Measurements from ENCODE around the gene PIGS.

Gene PIGS

DNA sequence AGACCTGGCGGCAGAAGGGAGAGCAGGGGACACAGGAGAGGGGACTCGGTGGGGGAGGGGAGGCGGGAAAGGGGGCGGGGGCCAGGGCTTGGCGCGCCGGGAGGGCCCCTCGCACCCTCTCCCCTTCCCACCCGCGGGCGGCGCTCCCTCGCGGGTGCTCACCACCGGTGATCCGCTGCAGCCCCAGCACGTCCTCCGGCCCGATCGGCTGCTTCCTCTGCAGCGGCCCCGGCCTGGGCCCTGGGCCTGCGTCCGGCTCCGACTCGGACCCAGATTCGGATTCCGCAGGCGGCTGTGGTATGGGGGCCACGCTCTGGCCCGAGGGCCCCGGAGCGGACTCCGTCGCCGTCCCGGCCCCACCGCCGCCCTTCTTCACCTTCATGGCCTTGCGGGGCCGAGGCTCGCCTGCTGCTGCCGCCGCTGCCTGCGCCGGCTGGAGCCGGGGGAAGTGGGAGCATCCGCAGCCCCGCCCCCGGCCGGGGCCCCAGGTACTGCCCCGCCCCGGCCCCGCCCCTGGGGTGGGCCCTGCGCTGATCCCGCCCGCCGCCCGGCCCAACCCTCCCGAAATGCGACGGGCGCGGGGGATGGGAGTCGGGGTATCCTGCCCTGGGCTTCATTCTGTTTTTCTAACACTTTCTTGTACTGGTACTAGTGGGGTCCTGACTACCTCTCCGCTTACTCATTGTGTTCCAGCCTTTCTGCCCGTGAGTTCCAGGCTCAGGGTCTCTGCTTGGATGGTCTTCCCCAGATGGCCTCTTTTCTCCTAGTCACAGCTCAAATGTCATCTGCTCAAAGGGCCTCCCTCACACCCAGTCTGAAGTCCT, 18.9 kb downstream of the PIGS start, which contains the start of gene UNC119:
UNC119 (minus strand) TSS at position 449 of the 824 bp plus-strand sequence; CDS start at position 382, 67 bp downstream.
- DNase-seq (ENCODE audit: extremely low spot score, insufficient read length, low read depth) = peak; percentile 84
- FAIRE-seq = no peak

DNA sequence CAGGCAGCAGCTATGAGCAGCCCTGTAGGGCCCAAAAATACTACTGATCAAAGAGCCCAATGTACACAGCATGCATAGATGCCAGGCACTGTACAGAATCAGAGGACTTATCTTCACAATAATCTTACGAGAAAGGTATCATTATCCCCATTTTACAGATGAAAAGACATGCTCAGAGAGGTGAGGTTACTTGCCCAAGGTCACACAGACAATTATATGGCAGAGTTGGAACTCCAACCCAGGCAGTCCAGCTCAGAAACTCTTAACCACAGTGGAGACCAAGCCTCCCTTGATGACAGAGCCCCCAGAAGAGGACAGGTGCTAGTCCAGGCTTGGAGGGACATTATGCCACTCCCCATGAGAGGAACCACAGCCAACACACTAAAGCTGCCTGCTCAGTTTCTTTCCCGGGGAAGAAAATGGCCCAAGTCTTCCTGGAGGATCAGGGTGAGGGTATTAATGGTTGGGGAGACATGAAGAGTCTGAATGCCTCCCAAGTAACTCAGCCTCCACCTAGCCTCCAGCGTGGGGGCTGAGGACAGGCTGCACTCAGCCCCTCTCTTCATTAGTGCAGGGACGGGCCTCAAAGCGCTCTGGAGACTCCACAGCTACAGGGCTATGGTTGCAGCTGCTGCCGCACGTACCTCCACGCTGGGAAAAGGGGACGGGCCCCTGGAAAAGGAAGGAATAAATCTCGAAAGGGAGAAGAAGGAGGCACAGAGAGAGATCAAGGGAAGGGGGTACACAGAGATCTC, 19.7 kb downstream of the PIGS start:
- FAIRE-seq = no peak
- no peak for DNase-seq (ENCODE audit: extremely low spot score, insufficient read length, low read depth)

DNA sequence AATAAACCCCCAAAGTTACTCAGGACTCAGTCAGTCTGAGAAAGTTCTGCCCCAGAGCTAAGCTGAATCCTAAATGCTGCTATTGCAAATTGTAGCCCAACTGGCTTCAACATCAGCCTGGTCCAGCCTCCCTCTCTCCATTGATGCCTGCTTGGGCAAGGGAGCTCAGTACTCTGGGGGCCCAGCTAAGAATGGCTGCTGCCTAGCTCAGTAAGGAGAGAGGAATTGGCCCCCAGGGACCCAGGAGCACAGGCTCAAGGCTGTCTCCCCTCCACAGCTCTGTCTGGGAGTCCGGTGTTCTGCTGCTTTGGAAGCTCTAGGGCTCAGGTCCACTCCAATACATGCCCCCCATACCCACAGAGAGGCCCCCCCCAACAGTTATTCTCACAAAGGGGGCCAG, 20.5 kb downstream of the PIGS start:
- FAIRE-seq (no peak), DNase-seq (ENCODE audit: extremely low spot score, insufficient read length, low read depth) (no peak)

DNA sequence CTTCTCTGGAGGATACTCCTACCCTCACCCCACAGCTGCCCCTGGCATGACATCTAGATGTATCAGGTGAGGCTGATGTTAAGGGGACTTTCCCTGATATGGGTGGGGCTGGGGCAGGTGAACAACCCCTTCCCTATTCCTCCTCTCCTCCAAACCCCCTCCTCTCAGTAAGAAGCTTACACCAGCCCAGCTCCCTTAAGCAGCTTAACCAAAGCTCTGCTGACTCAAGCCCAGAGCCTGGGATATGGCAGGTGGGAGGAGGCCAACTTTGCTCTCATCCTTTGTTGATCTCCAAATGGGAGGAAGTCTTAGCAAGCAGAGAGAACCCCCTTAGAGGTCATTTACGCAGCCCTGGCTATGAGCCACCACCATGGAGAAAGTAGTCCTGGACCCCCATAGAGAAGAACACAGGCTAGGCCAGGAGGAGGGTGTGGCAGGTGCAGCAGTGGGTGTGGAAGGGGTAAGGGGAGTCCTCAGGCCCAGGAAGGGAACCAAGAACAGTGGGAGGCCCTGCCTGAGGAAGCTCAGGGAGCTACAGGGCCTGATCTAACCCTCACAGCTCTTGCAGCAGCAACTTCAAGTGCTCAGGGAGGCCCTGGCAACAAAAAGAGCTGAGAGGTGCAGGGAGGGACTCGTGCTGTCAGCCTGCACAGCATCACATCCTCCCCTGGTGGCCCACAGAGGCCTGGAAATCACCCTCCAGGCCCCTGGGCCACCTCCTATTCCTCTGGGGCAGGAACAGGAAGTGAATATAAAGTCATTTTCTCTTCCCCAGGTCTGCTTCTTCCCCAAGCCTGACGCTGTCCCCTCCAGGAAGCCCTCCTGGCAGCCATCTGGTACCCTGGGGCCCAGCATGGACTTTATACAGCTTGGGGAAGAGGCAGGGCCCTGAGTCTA, 21.8 kb downstream of the PIGS start:
- FAIRE-seq = peak; percentile 90

DNA sequence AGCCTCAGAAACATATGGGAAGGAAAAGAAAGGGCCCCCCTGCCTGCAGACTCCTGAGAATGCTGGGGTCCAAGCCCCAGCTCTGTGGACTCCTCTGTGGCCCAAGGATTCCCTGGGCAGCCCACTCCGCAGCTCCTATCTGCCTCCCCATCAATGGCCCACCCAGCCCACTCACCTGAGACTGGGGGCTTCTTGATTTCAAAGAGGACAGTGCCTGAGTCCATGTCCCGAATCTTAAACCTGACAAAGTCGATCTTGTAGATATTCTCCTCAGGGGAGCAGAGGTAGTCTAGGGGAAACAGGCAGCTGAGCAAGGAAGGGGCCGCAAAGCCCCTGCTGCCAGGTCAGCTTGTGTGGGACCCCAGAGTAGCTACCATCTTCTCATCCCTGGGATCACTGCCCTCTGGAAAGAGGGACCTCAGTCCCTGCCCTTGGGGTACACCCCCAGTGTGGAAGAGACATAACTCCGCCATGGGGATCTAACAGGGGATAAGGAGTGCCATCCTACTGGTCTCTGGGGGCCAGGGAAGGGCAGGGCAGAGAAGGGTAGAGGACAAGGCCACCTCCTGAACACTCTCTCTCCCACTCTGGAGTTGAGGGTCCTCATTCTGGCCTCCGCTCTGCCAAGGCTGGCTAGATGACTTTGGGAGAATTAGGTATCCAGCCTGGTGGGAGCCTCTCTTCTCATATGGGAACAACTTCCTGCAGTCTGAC, 22.8 kb downstream of the PIGS start:
- FAIRE-seq (no peak), DNase-seq (ENCODE audit: extremely low spot score, insufficient read length, low read depth) (no peak)

More for the DNA sequence above, 21.8 kb downstream of the PIGS start:
- no peak for DNase-seq (ENCODE audit: extremely low spot score, insufficient read length, low read depth)

DNA sequence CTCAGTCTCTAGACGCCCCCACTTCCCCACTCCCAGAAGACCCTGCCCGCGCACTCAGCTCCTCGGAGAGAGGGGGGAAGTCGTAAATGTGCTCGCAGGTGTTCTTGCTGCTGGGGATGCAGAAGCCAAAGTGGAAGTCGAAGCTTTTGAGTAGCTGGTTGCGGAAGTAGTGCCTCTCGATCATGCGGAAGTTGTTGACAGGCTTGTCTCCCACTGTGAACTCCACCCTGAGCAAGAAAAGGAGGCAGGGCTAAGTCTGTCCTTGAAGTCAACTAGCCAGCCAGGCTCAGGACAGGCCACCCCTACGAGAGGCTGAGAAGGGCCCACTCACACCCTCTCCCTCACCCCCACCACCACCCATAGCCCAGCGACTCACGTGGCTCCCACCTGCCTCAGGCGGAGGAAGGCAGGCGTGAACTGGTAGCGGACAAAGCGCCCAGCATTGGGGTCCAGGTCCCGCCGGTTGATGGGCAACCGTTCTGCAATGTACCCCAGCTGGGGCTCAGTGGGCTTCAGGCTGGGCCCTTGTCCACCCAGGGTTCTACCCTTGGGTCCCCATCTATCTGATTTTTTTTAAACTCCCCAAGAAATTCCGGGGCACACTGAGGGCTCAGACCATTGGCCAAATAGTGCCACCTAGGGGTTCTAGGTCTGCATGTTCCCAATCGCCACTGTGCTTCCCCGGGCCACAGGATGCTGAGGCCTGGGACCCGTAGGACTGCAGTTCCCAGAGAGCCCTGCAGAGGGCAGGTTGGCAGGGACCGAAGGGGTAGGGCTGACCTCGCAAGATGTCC, 23.5 kb downstream of the PIGS start:
- DNase-seq (ENCODE audit: extremely low spot score, insufficient read length, low read depth) (peak; percentile 70), FAIRE-seq (peak; percentile 98)

DNA sequence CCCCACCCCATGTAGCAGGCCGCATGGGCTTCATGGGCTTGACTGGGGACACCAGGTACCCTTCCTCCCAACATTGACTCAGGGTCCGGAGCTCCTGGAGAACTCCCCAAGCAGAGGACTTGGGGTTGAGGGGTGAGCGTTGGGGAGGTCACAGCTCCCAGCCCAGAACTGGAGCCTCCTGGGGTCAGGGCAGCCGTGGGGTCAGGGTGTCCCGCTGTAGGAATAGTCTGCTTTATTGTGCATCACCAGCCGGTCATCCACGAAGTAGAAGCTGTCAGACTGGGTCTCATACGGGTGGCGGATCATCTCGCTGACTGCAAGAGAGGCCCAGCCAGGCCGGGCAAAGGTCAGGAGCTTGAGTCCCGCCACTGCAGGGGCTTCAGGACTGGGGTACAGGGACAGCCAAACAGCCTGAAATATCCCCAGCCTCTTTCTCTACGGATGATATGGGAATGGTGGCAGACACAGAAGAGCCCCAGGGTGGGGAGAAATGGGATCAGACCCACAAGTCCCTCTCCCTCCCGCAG, 24.2 kb downstream of the PIGS start:
- DNase-seq (ENCODE audit: extremely low spot score, insufficient read length, low read depth) (no peak), FAIRE-seq (no peak)

DNA sequence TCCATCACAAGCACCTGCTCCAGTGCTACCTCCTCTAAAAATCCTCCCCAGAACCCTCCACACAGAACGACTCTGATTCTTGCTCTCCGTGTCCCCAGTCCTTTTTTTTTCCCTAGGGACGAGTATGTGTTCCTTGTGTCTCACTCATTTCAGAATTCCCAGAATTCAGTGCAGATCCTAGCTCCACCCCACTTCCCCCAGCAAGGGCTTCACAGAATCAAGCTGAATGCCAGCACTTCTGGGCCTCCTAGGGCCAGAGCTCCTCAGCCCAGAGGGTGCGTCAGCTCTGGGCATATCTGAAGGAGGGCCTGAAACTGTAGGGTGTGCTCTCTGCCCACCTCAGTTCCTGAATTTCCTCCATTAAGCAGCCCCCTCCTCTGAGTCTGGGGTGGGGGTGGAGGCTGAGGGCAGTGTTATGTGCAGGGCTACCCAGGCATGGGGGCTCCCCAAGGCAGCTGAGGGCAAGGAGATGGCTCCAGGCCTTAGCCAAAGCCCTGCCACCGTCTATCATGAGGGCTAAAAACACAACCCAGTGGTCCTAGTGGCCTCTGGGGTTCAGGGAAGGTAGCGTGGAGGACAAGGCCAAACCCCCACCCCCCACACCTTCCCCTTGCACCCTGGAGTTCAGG, 25.4 kb downstream of the PIGS start:
- no peak for DNase-seq (ENCODE audit: extremely low spot score, insufficient read length, low read depth)
- no peak for FAIRE-seq

DNA sequence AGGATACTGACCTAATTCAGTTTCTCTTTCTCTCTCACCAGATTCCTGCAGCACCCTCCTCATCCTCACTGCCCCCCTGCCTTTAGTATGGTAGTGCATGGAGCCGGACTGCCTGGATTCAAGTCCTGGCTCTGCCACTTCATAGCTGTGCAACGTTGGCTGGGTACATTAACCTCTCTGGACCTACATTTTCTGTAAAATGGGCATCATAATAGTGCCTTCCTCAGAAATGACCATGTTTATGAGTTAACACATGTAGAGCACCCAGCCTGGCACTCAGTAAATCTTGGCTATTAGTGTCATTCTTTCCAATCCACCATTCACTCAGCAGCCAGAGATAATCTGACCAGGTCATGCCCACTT, 26.2 kb downstream of the PIGS start:
- FAIRE-seq (no peak), DNase-seq (ENCODE audit: extremely low spot score, insufficient read length, low read depth) (no peak)

DNA sequence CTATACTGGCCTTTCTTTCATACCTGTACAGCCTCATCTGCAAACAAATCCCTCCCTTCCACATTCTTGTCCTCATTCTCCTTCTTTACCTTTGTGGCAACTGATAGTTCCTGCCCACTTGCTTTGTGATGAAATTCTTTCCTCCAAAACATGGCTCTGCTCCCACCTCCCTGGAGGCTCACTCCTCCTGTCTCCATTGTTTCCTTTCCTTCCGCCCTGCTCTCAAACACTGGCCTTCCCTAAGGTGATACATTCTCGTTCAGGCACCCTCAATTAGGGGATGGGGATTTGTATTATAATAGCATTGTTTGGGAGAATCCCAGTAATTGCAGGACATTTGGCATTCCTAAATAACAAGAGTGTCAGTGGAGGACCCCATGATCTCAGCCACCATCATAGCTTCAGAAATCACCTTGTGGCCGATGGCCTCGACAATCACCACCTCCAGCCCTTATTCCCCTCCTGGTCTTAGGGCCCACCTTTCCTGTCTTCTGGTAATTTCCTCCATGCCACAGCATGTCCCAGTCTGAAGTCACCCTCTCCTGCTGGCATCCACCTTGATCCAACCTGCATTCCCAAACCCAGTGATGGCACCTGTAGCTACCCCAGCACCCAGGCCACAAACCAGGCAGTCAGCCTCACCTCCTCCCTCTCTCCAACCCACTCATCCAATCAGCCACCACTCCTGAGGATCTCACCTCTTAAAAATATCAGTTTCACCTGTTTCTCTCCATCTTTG, 26.8 kb downstream of the PIGS start:
- no peak for FAIRE-seq

DNA sequence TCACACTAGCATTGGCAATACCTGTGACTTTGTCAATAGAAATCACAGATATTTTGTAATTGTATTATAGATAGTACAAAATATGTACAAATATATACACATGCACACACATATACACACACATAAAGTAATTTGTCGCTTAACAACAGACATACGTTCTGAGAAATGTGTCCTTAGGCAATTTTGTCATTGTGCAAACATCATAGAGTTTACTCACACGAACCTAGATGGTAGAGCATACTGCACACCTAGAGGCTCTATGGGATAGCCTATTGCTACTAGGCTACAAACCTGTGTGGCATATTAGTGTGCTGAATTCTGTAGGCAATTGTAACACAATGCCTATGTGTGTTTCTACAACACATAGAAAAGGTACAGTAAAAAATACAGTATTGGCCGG, 29.9 kb downstream of the PIGS start:
- DNase-seq (ENCODE audit: extremely low spot score, insufficient read length, low read depth) (no peak), FAIRE-seq (no peak)

More for the DNA sequence above, 26.8 kb downstream of the PIGS start:
- no peak for DNase-seq (ENCODE audit: extremely low spot score, insufficient read length, low read depth)

DNA sequence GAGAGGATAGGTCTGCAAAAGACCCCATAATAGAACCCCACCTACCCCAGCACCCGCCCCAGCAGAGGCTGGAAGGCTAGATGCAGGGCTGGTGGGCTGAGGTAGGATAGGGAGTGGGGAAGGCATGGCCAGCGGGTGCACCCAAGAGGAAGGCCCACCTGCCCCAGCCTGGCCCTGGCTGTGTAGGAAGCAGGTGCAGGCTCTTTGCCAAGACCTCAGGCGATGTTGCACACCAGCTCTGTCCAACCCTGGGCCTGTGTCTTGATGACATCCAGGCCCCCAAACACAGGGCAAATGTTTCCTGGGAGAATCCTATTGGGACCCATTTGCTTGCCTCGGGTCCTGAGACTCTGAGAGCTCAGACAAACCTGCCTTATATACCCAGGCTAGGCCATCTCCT, 31.1 kb downstream of the PIGS start:
- FAIRE-seq (no peak), DNase-seq (ENCODE audit: extremely low spot score, insufficient read length, low read depth) (no peak)

DNA sequence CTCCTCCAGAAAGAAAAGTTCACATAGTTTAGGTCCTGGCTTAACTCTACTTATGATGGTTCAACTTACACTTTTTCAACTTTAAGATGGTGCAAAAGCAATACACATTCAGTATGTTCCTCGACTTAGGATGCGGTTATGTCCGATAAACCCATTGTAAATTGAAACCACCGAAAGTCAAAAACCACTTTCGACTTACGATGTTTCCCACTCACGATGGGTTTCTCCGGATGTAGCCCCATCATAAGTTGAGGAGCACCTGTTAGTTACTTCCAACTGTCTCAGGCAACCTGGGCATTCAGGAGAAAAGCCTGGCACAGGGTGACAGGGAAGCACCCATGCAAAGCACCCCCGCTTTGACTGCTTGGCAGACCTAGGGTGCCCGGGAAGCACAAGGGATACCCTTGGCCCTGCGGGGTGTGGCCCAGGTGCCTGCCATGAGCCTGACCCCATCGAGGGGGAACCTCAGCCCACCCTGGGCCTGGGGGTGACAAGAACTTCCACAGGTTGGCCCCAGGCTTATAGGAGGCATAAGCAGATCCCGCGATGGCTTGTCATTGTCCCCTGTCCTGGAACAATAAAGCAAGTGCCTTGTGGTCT, 32.9 kb downstream of the PIGS start:
- DNase-seq (ENCODE audit: extremely low spot score, insufficient read length, low read depth) = no peak
- no peak for FAIRE-seq

DNA sequence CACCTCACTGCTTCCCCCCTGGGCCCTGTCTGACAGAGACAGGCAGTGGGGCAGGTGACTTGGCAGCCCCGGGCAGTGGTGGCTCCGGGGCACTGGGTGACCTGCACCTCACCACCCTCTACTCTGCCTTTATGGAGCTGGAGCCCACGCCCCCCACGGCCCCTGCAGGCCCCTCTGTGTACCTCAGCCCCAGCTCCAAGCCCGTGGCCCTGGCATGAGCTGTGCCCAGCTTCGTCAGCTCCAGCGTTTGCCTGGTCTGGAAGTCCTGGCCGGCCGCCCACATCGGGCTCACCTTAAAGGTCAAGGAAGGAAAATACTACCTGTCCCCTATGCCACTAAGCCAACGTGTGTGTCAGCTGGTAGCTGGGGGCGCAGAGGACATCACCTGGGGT, 34.1 kb downstream of the PIGS start:
- no peak for DNase-seq (ENCODE audit: extremely low spot score, insufficient read length, low read depth)
- FAIRE-seq = no peak

DNA sequence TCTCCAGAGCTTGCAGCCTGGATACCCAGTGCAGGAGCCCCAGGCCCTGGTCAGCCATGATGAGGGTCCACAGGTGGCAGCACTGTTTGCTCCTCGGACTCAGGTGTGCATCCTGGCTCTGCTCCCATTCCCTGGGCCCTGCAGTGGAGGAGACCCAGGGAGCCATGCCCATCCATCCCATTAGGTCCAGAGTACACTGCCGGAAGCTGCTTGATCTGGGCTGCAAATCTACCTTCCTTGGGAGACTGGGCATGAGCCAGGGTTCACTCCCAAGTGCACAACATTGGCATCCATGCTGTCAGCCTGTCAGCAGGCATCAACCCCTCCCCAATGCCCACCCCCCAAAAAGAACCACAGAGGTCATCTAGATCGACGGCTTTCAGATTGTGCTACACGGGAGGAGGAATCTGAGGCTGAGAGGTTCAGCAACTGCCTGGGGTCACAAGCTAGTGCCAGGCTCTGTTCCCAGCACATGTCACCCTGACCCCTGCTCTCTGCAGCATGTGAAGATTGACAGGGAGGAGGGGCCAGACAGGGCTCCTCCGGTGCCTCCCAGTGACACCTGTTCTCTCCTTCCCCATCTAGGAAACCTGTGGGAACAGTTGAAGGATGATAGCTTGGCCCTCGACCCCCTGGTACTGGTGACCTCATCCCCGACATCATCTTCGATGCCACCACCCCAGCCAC, 34.6 kb downstream of the PIGS start:
- no peak for DNase-seq (ENCODE audit: extremely low spot score, insufficient read length, low read depth)
- FAIRE-seq = no peak

DNA sequence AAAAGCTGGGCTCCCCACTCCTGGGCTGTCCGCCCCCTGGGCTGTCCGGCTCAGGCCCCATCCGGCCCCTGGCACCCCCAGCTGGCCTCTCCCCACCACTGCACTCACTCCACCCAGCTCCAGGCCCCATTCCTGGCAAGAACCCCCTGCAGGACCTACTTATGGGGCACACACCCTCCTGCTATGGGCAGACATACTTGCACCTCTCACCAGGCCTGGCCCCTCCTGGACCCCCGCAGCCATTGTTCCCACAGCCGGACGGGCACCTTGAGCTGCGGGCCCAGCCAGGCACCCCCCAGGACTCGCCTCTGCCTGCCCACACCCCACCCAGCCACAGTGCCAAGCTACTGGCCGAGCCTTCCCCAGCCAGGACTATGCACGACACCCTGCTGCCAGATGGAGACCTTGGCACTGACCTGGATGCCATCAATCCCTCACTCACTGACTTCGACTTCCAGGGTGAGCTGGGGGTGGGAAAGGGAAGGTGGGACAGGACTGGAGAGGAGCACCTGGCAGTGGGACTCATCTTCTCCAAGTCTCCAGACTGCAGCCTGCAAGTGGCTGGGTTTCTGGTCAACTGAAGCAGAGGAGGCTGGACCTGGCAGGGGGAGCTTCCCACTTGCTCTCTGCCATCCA, 36.5 kb downstream of the PIGS start:
- no peak for FAIRE-seq
- no peak for DNase-seq (ENCODE audit: extremely low spot score, insufficient read length, low read depth)

Data from GM18507 (cell line).